HEK293 (cell line): ENCODE results near the gene DRAP1.
A peak's percentile ranks its signal among the peaks of the same experiment; 100 is the strongest.

Experiments used
- CTCF ChIA-PET: fragments of 350-600 bp; formaldehyde crosslinking; extraction: SDS; loops from one replicate; lab custom pipeline; 2021; ENCODE audit warnings: antibody characterized with exemption; lab: Yijun Ruan, JAX
- POLR2A ChIA-PET: fragments of 300-600 bp; formaldehyde crosslinking; extraction: SDS; loops from one replicate; lab custom pipeline; 2020; ENCODE audit warnings: antibody characterized with exemption, inconsistent platforms; lab: Yijun Ruan, JAX
- H3K27ac ChIP-seq: fragments of 200-500 bp; sonication (Bioruptor generic); 2 replicates; pipeline ENCODE4 v1.5.1; 2014; ENCODE audit warnings: low read depth, low read length, control low read depth, inconsistent platforms; ENCODE audit errors: extremely low read depth
- H3K36me3 ChIP-seq, 2 experiments: fragments of 200-500 bp in 1 of 2; sonication (Bioruptor generic) in 1 of 2; 1 replicate in 1 of 2; 2 replicates in 1 of 2; pipeline ENCODE4 v1.5.1; 2014 to 2017; ENCODE audit warnings: inconsistent platforms in 2 of 2, low read length in 2 of 2; ENCODE audit not compliant: control insufficient read depth in 2 of 2, insufficient read depth in 1 of 2
- H3K4me1 ChIP-seq: fragments of 200-500 bp; sonication (Bioruptor generic); 2 replicates; pipeline ENCODE4 v1.5.1; 2014; ENCODE audit warnings: mild to moderate bottlenecking, low read length, inconsistent platforms; ENCODE audit not compliant: control insufficient read depth, insufficient read depth
- H3K4me3 ChIP-seq: 2 replicates; pipeline ENCODE4 v1.5.1; 2011; ENCODE audit warnings: low read depth, mild to moderate bottlenecking, control low read depth, low read length, moderate library complexity
- H3K9me3 ChIP-seq: fragments of 200-500 bp; sonication (Bioruptor generic); 2 replicates; pipeline ENCODE4 v1.5.1; 2014; ENCODE audit warnings: low read depth, low read length, inconsistent platforms; ENCODE audit not compliant: control insufficient read depth, insufficient read depth
- EGR2 ChIP-seq: fragments of 450-650 bp; formaldehyde crosslinking; IDR thresholded peaks from 2 replicates; pipeline ENCODE4 v1.5.1; 2016; ENCODE audit warnings: low read depth, missing biosample characterization, missing genetic modification characterization
- GLIS1 ChIP-seq: fragments of 450-650 bp; formaldehyde crosslinking; IDR thresholded peaks from 2 replicates; pipeline ENCODE4 v1.5.1; 2016; ENCODE audit warnings: missing biosample characterization, missing genetic modification characterization
- HOXA7 ChIP-seq: sonication (generic); formaldehyde crosslinking; IDR thresholded peaks from 2 replicates; pipeline ENCODE4 v1.8.1; 2022; ENCODE audit warnings: missing genetic modification reagents, borderline replicate concordance
- KLF8 ChIP-seq: fragments of 450-650 bp; formaldehyde crosslinking; IDR thresholded peaks from 2 replicates; pipeline ENCODE4 v1.5.1; 2016; ENCODE audit warnings: missing biosample characterization, missing genetic modification characterization
- SCRT2 ChIP-seq: fragments of 450-650 bp; formaldehyde crosslinking; IDR thresholded peaks from 2 replicates; pipeline ENCODE4 v1.5.1; 2016; ENCODE audit warnings: missing biosample characterization, missing genetic modification characterization
- SP2 ChIP-seq: fragments of 450-650 bp; formaldehyde crosslinking; IDR thresholded peaks from 2 replicates; pipeline ENCODE4 v1.5.1; 2016; ENCODE audit warnings: missing biosample characterization, missing genetic modification characterization
- YY1 ChIP-seq: fragments of 450-650 bp; formaldehyde crosslinking; IDR thresholded peaks from 2 replicates; pipeline ENCODE4 v1.5.1; 2018; ENCODE audit warnings: missing biosample characterization, missing genetic modification characterization
- ZBTB8A ChIP-seq: fragments of 450-650 bp; formaldehyde crosslinking; IDR thresholded peaks from 2 replicates; pipeline ENCODE4 v1.5.1; 2016; ENCODE audit warnings: missing biosample characterization, missing genetic modification characterization
- ZFHX2 ChIP-seq: fragments of 450-650 bp; formaldehyde crosslinking; conservative IDR thresholded peaks from 2 replicates; pipeline ENCODE4 v1.5.1; 2016; ENCODE audit warnings: missing biosample characterization, missing genetic modification characterization
- ZIC2 ChIP-seq: fragments of 450-650 bp; formaldehyde crosslinking; IDR thresholded peaks from 2 replicates; pipeline ENCODE4 v1.5.1; 2016; ENCODE audit warnings: missing biosample characterization, missing genetic modification characterization
- ZNF138 ChIP-seq: fragments of 450-650 bp; formaldehyde crosslinking; IDR thresholded peaks from 2 replicates; pipeline ENCODE4 v1.5.1; 2016; ENCODE audit warnings: missing biosample characterization, missing genetic modification characterization, borderline replicate concordance
- ZNF2 ChIP-seq: fragments of 450-650 bp; formaldehyde crosslinking; IDR thresholded peaks from 2 replicates; pipeline ENCODE4 v1.5.1; 2016; ENCODE audit warnings: missing biosample characterization, missing genetic modification characterization
- ZNF221 ChIP-seq: fragments of 450-650 bp; formaldehyde crosslinking; IDR thresholded peaks from 2 replicates; pipeline ENCODE4 v1.5.1; 2017; ENCODE audit warnings: missing biosample characterization, missing genetic modification characterization, borderline replicate concordance
- ZNF248 ChIP-seq: fragments of 450-650 bp; formaldehyde crosslinking; IDR thresholded peaks from 2 replicates; pipeline ENCODE4 v1.5.1; 2017; ENCODE audit warnings: missing biosample characterization, missing genetic modification characterization
- ZNF335 ChIP-seq: fragments of 450-650 bp; formaldehyde crosslinking; conservative IDR thresholded peaks from 2 replicates; pipeline ENCODE4 v1.5.1; 2016; ENCODE audit warnings: missing biosample characterization, missing genetic modification characterization
- ZNF354C ChIP-seq: fragments of 450-650 bp; formaldehyde crosslinking; IDR thresholded peaks from 2 replicates; pipeline ENCODE4 v1.5.1; 2016; ENCODE audit warnings: missing biosample characterization, missing genetic modification characterization, low read depth, borderline replicate concordance
- ZNF560 ChIP-seq: fragments of 450-650 bp; formaldehyde crosslinking; IDR thresholded peaks from 2 replicates; pipeline ENCODE4 v1.5.1; 2017; ENCODE audit warnings: missing biosample characterization, missing genetic modification characterization, borderline replicate concordance
- ZNF707 ChIP-seq: fragments of 450-650 bp; formaldehyde crosslinking; IDR thresholded peaks from 2 replicates; pipeline ENCODE4 v1.5.1; 2016; ENCODE audit warnings: missing biosample characterization, missing genetic modification characterization
- ZNF76 ChIP-seq: fragments of 450-650 bp; formaldehyde crosslinking; IDR thresholded peaks from 2 replicates; pipeline ENCODE4; 2016; ENCODE audit warnings: low read depth, missing biosample characterization, missing genetic modification characterization, borderline replicate concordance
- TF ChIP-seq, protein P1 (sequence below): fragments of 450-650 bp; formaldehyde crosslinking; optimal IDR thresholded peaks from 2 replicates; pipeline ENCODE3; 2016; ENCODE audit warnings: missing biosample characterization, mild to moderate bottlenecking, missing genetic modification characterization
- TF ChIP-seq, protein P2 (sequence below): fragments of 450-650 bp; formaldehyde crosslinking; IDR thresholded peaks from 2 replicates; pipeline ENCODE4 v1.5.1; 2016; ENCODE audit warnings: missing biosample characterization, missing genetic modification characterization
- TF ChIP-seq, protein P3 (sequence below): fragments of 450-650 bp; formaldehyde crosslinking; IDR thresholded peaks from 2 replicates; pipeline ENCODE4 v1.5.1; 2016; ENCODE audit warnings: missing biosample characterization, missing genetic modification characterization

DRAP1 gene

DNA sequence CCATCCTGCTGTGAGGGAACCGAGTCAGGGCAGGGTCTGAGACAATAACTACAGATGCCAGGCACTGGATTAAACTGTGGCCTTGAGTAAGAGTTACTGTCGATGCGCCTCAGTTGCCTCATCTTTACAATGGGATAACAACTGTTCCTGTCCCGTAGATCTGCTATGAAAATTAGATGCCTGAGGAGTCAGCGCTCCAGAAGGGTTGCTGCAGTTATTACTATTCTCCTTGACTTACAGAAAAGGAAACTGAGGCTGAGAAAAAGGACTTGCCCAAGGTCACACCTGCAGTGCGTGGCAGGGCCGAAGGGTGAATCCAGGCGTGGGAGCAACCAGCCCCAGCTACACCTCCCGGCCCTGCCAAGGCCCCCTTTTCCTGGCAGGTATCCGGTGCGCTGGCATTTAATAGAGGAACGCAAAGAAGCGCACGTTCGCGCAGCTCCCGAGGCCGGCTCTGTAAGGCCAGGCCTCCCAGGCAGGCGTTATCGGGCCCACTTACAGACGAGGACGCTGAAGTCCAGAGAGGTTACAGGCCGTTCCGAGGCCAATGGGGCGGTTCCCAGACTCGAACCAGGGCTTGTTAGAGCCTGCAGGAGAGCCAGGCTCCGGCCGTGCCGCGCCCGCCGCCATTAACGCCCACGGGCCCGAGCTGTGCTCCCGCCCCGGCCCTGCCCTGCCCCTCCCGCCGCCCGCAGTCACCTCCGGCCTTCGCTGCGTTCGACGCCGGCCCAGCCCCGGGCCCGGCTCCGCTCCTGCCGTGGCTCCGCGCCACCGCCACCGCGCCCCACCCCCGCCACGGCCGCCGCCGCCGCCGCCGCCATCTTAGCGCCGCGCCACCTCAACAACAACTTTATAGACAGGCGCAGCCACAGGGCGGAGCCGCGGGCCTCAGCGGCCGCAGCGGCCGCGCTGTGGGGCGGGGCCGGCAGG, 750 bp upstream of the DRAP1 start, which contains the start of gene C11orf68:
TSS of gene C11orf68 (minus strand) at position 852 of the 930 bp plus-strand sequence. CDS start at position 821, 31 bp downstream.
- CTCF ChIA-PET = interaction anchor here (0.6 to 1.2 kb wide), 8 partner anchors 28 to 325 kb away, joined by 3 to 6 read pairs (median 3); partner anchors contain the start of genes CCDC85B and MUS81
- peaks cover 0 to 14% of the 10 kb centered on the region in 2 experiments; a peak in 2 of 3 replicates for H3K36me3 ChIP-seq
- H3K9me3 ChIP-seq = no peaks in the 10 kb centered on the region
- H3K4me3 ChIP-seq = peak within 1 kb of the TSS; percentile 74
- TF ChIP-seq, protein P1, sequence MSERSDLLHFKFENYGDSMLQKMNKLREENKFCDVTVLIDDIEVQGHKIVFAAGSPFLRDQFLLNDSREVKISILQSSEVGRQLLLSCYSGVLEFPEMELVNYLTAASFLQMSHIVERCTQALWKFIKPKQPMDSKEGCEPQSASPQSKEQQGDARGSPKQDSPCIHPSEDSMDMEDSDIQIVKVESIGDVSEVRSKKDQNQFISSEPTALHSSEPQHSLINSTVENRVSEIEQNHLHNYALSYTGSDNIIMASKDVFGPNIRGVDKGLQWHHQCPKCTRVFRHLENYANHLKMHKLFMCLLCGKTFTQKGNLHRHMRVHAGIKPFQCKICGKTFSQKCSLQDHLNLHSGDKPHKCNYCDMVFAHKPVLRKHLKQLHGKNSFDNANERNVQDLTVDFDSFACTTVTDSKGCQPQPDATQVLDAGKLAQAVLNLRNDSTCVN (tag by site-specific recombination) = peak; percentile 38
- TF ChIP-seq ZNF221 (tag by site-specific recombination) (no peak), ZNF2 (tag by site-specific recombination) (no peak), ZNF76 (tag by site-specific recombination) (no peak), ZFHX2 (tag by site-specific recombination) (0 out of 2 replicates have a peak, but pooled peaks have one; percentile 25), ZBTB8A (tag by site-specific recombination) (peak; percentile 38), EGR2 (tag by site-specific recombination) (no peak), ZNF335 (peak; percentile 77), YY1 (tag by site-specific recombination) (peak; percentile 52), ZNF560 (tag by site-specific recombination) (no peak), ZNF138 (tag by site-specific recombination) (no peak), KLF8 (tag by site-specific recombination) (peak; percentile 58; the same call in 1 of the 2 replicates), ZNF248 (tag by site-specific recombination) (no peak), HOXA7 (CRISPR knock-in tag) (no peak), ZNF707 (tag by site-specific recombination) (no peak), GLIS1 (tag by site-specific recombination) (0 out of 2 replicates have a peak, but pooled peaks have one; percentile 14), SP2 (tag by site-specific recombination) (peak; percentile 41)
- TF ChIP-seq, protein P2, sequence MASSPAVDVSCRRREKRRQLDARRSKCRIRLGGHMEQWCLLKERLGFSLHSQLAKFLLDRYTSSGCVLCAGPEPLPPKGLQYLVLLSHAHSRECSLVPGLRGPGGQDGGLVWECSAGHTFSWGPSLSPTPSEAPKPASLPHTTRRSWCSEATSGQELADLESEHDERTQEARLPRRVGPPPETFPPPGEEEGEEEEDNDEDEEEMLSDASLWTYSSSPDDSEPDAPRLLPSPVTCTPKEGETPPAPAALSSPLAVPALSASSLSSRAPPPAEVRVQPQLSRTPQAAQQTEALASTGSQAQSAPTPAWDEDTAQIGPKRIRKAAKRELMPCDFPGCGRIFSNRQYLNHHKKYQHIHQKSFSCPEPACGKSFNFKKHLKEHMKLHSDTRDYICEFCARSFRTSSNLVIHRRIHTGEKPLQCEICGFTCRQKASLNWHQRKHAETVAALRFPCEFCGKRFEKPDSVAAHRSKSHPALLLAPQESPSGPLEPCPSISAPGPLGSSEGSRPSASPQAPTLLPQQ (tag by site-specific recombination) = peak; percentile 39; the same call in 1 of the 2 replicates
- no peaks in the 10 kb centered on the region; the same call in 1 of the 2 replicates for H3K4me1 ChIP-seq
- POLR2A ChIA-PET = interaction anchor here (1.3 to 2.3 kb wide), 4 partner anchors 28 to 303 kb away, joined by 3 to 12 read pairs (median 6); partner anchors contain the start of genes CCDC85B, FIBP and PCNX3
- peak within 1 kb of the TSS; percentile 63; the same call in 1 of the 2 replicates for H3K27ac ChIP-seq

- ChIA-PET POLR2A (interaction anchor here (0.6 to 2.3 kb wide), 2 partner anchors 30 to 32 kb away, joined by 3 to 12 read pairs; partner anchors contain the start of genes CCDC85B and FIBP), CTCF (interaction anchor here (0.7 kb wide), 2 partner anchors 13 to 23 kb away, joined by 3 to 5 read pairs; no protein-coding TSS in a partner anchor)
- Histone ChIP-seq H3K36me3 (peaks cover 0 to 14% of the 10 kb centered on the region in 2 experiments; a peak in 2 of 3 replicates), H3K4me1 (no peaks in the 10 kb centered on the region; the same call in 1 of the 2 replicates), H3K27ac (no peak overlapping the region; the same call in 1 of the 2 replicates), H3K9me3 (no peaks in the 10 kb centered on the region), H3K4me3 (peak overlapping the region; percentile 74)
- TF ChIP-seq, protein P2 (tag by site-specific recombination) = peak; percentile 67; the same call in 1 of the 2 replicates
- peak; percentile 68; the same call in 1 of the 2 replicates for TF ChIP-seq SCRT2 (tag by site-specific recombination)
- TF ChIP-seq, protein P1 (tag by site-specific recombination) = peak; percentile 44
- no peak for TF ChIP-seq ZNF354C
- peak; percentile 4; the same call in 1 of the 2 replicates for TF ChIP-seq ZIC2 (tag by site-specific recombination)
- TF ChIP-seq SP2 (tag by site-specific recombination) = peak; percentile 54
- TF ChIP-seq, protein P3, sequence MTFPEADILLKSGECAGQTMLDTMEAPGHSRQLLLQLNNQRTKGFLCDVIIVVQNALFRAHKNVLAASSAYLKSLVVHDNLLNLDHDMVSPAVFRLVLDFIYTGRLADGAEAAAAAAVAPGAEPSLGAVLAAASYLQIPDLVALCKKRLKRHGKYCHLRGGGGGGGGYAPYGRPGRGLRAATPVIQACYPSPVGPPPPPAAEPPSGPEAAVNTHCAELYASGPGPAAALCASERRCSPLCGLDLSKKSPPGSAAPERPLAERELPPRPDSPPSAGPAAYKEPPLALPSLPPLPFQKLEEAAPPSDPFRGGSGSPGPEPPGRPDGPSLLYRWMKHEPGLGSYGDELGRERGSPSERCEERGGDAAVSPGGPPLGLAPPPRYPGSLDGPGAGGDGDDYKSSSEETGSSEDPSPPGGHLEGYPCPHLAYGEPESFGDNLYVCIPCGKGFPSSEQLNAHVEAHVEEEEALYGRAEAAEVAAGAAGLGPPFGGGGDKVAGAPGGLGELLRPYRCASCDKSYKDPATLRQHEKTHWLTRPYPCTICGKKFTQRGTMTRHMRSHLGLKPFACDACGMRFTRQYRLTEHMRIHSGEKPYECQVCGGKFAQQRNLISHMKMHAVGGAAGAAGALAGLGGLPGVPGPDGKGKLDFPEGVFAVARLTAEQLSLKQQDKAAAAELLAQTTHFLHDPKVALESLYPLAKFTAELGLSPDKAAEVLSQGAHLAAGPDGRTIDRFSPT (tag by site-specific recombination) = no peak
- peak; percentile 67 for TF ChIP-seq ZFHX2 (tag by site-specific recombination)
These were observed 546 bp downstream of the DRAP1 start for GRCh38 chr11:65919573-65920371.
